Erythroblast (primary cell): ENCODE data around the gene RAVER2.

Experiments used
- DNase-seq, 2 experiments: peaks; one replicate each; lab custom pipeline; 2025; lab: John Stamatoyannopoulos, UW
- GATA1 ChIP-seq: IDR thresholded peaks from 2 replicates; pipeline ENCODE4 v1.6.1; 2011; ENCODE audit warnings: low read depth, mild to moderate bottlenecking, control low read depth, low read length, moderate library complexity
- POLR2A ChIP-seq: IDR thresholded peaks from 2 replicates; pipeline ENCODE4 v1.6.1; 2011; ENCODE audit warnings: mild to moderate bottlenecking, low read length

The RAVER2 gene

GRCh38 chr1:64838486-64838885 lies 93.6 kb downstream of the RAVER2 start:
- no peak for DNase-seq
- TF ChIP-seq GATA1 (no peak), POLR2A (no peak)

- TF ChIP-seq GATA1, result no peak
- no peak for TF ChIP-seq POLR2A
- DNase-seq, result no peak
Measured at GRCh38 chr1:64839261-64839660, 94.4 kb downstream of the RAVER2 start.

- TF ChIP-seq POLR2A, result no peak
- TF ChIP-seq GATA1, result no peak
Measured at GRCh38 chr1:64839732-64840405, 95.0 kb downstream of the RAVER2 start.

GRCh38 chr1:64841330-64842065 lies 96.6 kb downstream of the RAVER2 start:
- no peak for DNase-seq
- TF ChIP-seq POLR2A, result no peak
- TF ChIP-seq GATA1, result no peak

More at GRCh38 chr1:64839732-64840405, 95.0 kb downstream of the RAVER2 start:
- DNase-seq, result no peak

- no peak for DNase-seq
- no peak for TF ChIP-seq GATA1
- TF ChIP-seq POLR2A, result no peak
Measured at GRCh38 chr1:64842224-64842623, 97.3 kb downstream of the RAVER2 start.

GRCh38 chr1:64843675-64844074 lies 98.8 kb downstream of the RAVER2 start:
- DNase-seq, result no peak
- no peak for TF ChIP-seq GATA1
- no peak for TF ChIP-seq POLR2A

- TF ChIP-seq GATA1 (no peak), POLR2A (no peak)
Measured at GRCh38 chr1:64844175-64844574, 99.3 kb downstream of the RAVER2 start.

GRCh38 chr1:64844609-64845008 lies 99.7 kb downstream of the RAVER2 start:
- no peak for TF ChIP-seq GATA1
- no peak for TF ChIP-seq POLR2A

More at GRCh38 chr1:64844175-64844574, 99.3 kb downstream of the RAVER2 start:
- DNase-seq, result no peak

GRCh38 chr1:64845831-64846425 lies 101.1 kb downstream of the RAVER2 start:
- TF ChIP-seq POLR2A (no peak), GATA1 (no peak)
- DNase-seq, result no peak

More at GRCh38 chr1:64844609-64845008, 99.7 kb downstream of the RAVER2 start:
- DNase-seq, result no peak

- no peak for DNase-seq
- TF ChIP-seq GATA1 (no peak), POLR2A (no peak)
Measured at GRCh38 chr1:64846573-64847430, 101.9 kb downstream of the RAVER2 start.

GRCh38 chr1:64847666-64848065 lies 102.8 kb downstream of the RAVER2 start:
- TF ChIP-seq POLR2A (no peak), GATA1 (no peak)
- DNase-seq, result no peak

GRCh38 chr1:64848136-64848535 lies 103.3 kb downstream of the RAVER2 start:
- DNase-seq, result no peak
- TF ChIP-seq GATA1, result no peak
- no peak for TF ChIP-seq POLR2A

GRCh38 chr1:64848803-64849202 lies 103.9 kb downstream of the RAVER2 start:
- DNase-seq, result no peak
- no peak for TF ChIP-seq POLR2A
- TF ChIP-seq GATA1, result no peak

- TF ChIP-seq GATA1, result no peak
- TF ChIP-seq POLR2A, result no peak
- DNase-seq, result no peak
Measured at GRCh38 chr1:64849942-64850341, 105.1 kb downstream of the RAVER2 start.

GRCh38 chr1:64850846-64851245 lies 106.0 kb downstream of the RAVER2 start:
- DNase-seq, result no peak
- TF ChIP-seq GATA1 (no peak), POLR2A (no peak)
